ENCODE results near the gene RIT2.

GRCh38 chr18:43043626-43044025 is 71.9 kb downstream of the RIT2 start:
- TF ChIP-seq RFX5 (IDR thresholded peaks at IDR 0.05; ENCODE audit: low read length): no peak
- no peak for TF ChIP-seq POLR2AphosphoS5 (IDR thresholded peaks at IDR 0.05; ENCODE audit: low read depth, low read length)
- no peak for TF ChIP-seq YY1 (IDR thresholded peaks at IDR 0.05; ENCODE audit: low read depth)
- no peak for TF ChIP-seq RAD21 (IDR thresholded peaks at IDR 0.05; ENCODE audit: low read length)
- no peak for TF ChIP-seq NFIC (IDR thresholded peaks at IDR 0.05; ENCODE audit: borderline replicate concordance)
- TF ChIP-seq CTCF (IDR thresholded peaks at IDR 0.05): no peak
- TF ChIP-seq RXRA (IDR thresholded peaks at IDR 0.05; ENCODE audit: borderline replicate concordance, low read depth): no peak
- no peak for TF ChIP-seq USF2 (IDR thresholded peaks at IDR 0.05; ENCODE audit: borderline replicate concordance, low read depth, low read length)
- TF ChIP-seq FOXM1 (IDR thresholded peaks at IDR 0.05; ENCODE audit: low read depth): no peak
